HEK293 (cell line): ENCODE data around the gene BPIFA1.

Experiments used
- CTCF ChIA-PET: fragments of 350-600 bp; formaldehyde crosslinking; extraction: SDS; loops from one replicate; lab custom pipeline; 2021; ENCODE audit warnings: antibody characterized with exemption; lab: Yijun Ruan, JAX
- POLR2A ChIA-PET: fragments of 300-600 bp; formaldehyde crosslinking; extraction: SDS; loops from one replicate; lab custom pipeline; 2020; ENCODE audit warnings: antibody characterized with exemption, inconsistent platforms; lab: Yijun Ruan, JAX
- H3K27ac ChIP-seq: fragments of 200-500 bp; sonication (Bioruptor generic); 2 replicates; pipeline ENCODE4 v1.5.1; 2014; ENCODE audit warnings: low read depth, low read length, control low read depth, inconsistent platforms; ENCODE audit errors: extremely low read depth
- H3K36me3 ChIP-seq, 2 experiments: fragments of 200-500 bp in 1 of 2; sonication (Bioruptor generic) in 1 of 2; 1 replicate in 1 of 2; 2 replicates in 1 of 2; pipeline ENCODE4 v1.5.1; 2014 to 2017; ENCODE audit warnings: inconsistent platforms in 2 of 2, low read length in 2 of 2; ENCODE audit not compliant: control insufficient read depth in 2 of 2, insufficient read depth in 1 of 2
- H3K4me1 ChIP-seq: fragments of 200-500 bp; sonication (Bioruptor generic); 2 replicates; pipeline ENCODE4 v1.5.1; 2014; ENCODE audit warnings: mild to moderate bottlenecking, low read length, inconsistent platforms; ENCODE audit not compliant: control insufficient read depth, insufficient read depth
- H3K4me3 ChIP-seq: 2 replicates; pipeline ENCODE4 v1.5.1; 2011; ENCODE audit warnings: low read depth, mild to moderate bottlenecking, control low read depth, low read length, moderate library complexity
- H3K9me3 ChIP-seq: fragments of 200-500 bp; sonication (Bioruptor generic); 2 replicates; pipeline ENCODE4 v1.5.1; 2014; ENCODE audit warnings: low read depth, low read length, inconsistent platforms; ENCODE audit not compliant: control insufficient read depth, insufficient read depth
- ZBTB26 ChIP-seq: fragments of 450-650 bp; formaldehyde crosslinking; optimal IDR thresholded peaks from 2 replicates; pipeline ENCODE3; 2016; ENCODE audit warnings: missing biosample characterization, mild to moderate bottlenecking, missing genetic modification characterization
- ZBTB48 ChIP-seq: fragments of 450-650 bp; formaldehyde crosslinking; IDR thresholded peaks from 2 replicates; pipeline ENCODE4 v1.5.1; 2016; ENCODE audit warnings: missing biosample characterization, missing genetic modification characterization
- ZBTB49 ChIP-seq: fragments of 450-650 bp; formaldehyde crosslinking; IDR thresholded peaks from 2 replicates; pipeline ENCODE4 v1.5.1; 2016; ENCODE audit warnings: missing biosample characterization, missing genetic modification characterization, low read depth
- ZBTB8A ChIP-seq: fragments of 450-650 bp; formaldehyde crosslinking; IDR thresholded peaks from 2 replicates; pipeline ENCODE4 v1.5.1; 2016; ENCODE audit warnings: missing biosample characterization, missing genetic modification characterization
- ZNF121 ChIP-seq: fragments of 450-650 bp; formaldehyde crosslinking; IDR thresholded peaks from 2 replicates; pipeline ENCODE4 v1.5.1; 2016; ENCODE audit warnings: missing biosample characterization, missing genetic modification characterization
- ZNF16 ChIP-seq: fragments of 450-650 bp; formaldehyde crosslinking; IDR thresholded peaks from 2 replicates; pipeline ENCODE4 v1.5.1; 2016; ENCODE audit warnings: low read depth, missing biosample characterization, missing genetic modification characterization
- ZNF274 ChIP-seq, 2 experiments: fragments of 200-500 bp in 1 of 2; fragments of 450-650 bp in 1 of 2; sonication (Bioruptor generic) in 1 of 2; formaldehyde crosslinking in 1 of 2; IDR thresholded peaks; 2 replicates each; pipeline versions ENCODE4 v1.5.1 to v1.6.1; 2014 to 2016; ENCODE audit warnings: borderline replicate concordance in 1 of 2, inconsistent platforms in 1 of 2, low read length in 1 of 2, missing biosample characterization in 1 of 2, missing genetic modification characterization in 1 of 2
- ZNF398 ChIP-seq: fragments of 450-650 bp; formaldehyde crosslinking; IDR thresholded peaks from 2 replicates; pipeline ENCODE4 v1.5.1; 2017; ENCODE audit warnings: missing biosample characterization, missing genetic modification characterization
- ZNF548 ChIP-seq: fragments of 450-650 bp; formaldehyde crosslinking; IDR thresholded peaks from 2 replicates; pipeline ENCODE4 v1.5.1; 2016; ENCODE audit warnings: missing biosample characterization, missing genetic modification characterization
- ZNF580 ChIP-seq: fragments of 450-650 bp; formaldehyde crosslinking; IDR thresholded peaks from 2 replicates; pipeline ENCODE4 v1.5.1; 2016; ENCODE audit warnings: missing biosample characterization, missing genetic modification characterization
- ZNF670 ChIP-seq: fragments of 450-650 bp; formaldehyde crosslinking; IDR thresholded peaks from 2 replicates; pipeline ENCODE4 v1.5.1; 2016; ENCODE audit warnings: missing biosample characterization, missing genetic modification characterization, low read depth
- ZNF704 ChIP-seq: fragments of 450-650 bp; formaldehyde crosslinking; IDR thresholded peaks from 2 replicates; pipeline ENCODE4 v1.5.1; 2016; ENCODE audit warnings: missing biosample characterization, missing genetic modification characterization
- TF ChIP-seq, protein P1 (sequence below): fragments of 450-650 bp; formaldehyde crosslinking; IDR thresholded peaks from 2 replicates; pipeline ENCODE4 v1.5.1; 2016; ENCODE audit warnings: missing biosample characterization, missing genetic modification characterization
- TF ChIP-seq, protein P2 (sequence below): fragments of 450-650 bp; formaldehyde crosslinking; conservative IDR thresholded peaks from 2 replicates; pipeline ENCODE4 v1.5.1; 2016; ENCODE audit warnings: low read depth, missing biosample characterization, missing genetic modification characterization
- TF ChIP-seq, protein P3 (sequence below): fragments of 450-650 bp; formaldehyde crosslinking; IDR thresholded peaks from 2 replicates; pipeline ENCODE4 v1.5.1; 2016; ENCODE audit warnings: missing biosample characterization, missing genetic modification characterization

BPIFA1 gene

GRCh38 chr20:33259371-33259770, 23.6 kb downstream of the BPIFA1 start:
- ChIA-PET CTCF (interaction anchor here (0.6 to 5.0 kb wide), 5 partner anchors 11 to 589 kb away, joined by 3 to 73 read pairs (median 4); no protein-coding TSS in a partner anchor), POLR2A (no interaction called here)
- no peak overlapping the region for H3K4me3 ChIP-seq

GRCh38 chr20:33261465-33261864, 25.7 kb downstream of the BPIFA1 start:
- no peaks in the 10 kb centered on the region for H3K9me3 ChIP-seq
- H3K4me3 ChIP-seq: no peak overlapping the region
- TF ChIP-seq ZBTB26 (tag by site-specific recombination) (no peak), ZNF16 (no peak), ZBTB48 (tag by site-specific recombination) (no peak)
- TF ChIP-seq, protein P1, sequence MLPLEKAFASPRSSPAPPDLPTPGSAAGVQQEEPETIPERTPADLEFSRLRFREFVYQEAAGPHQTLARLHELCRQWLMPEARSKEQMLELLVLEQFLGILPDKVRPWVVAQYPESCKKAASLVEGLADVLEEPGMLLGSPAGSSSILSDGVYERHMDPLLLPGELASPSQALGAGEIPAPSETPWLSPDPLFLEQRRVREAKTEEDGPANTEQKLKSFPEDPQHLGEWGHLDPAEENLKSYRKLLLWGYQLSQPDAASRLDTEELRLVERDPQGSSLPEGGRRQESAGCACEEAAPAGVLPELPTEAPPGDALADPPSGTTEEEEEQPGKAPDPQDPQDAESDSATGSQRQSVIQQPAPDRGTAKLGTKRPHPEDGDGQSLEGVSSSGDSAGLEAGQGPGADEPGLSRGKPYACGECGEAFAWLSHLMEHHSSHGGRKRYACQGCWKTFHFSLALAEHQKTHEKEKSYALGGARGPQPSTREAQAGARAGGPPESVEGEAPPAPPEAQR (tag by site-specific recombination): no peak
- H3K36me3 ChIP-seq: no peaks in the 10 kb centered on the region
- H3K27ac ChIP-seq: no peak overlapping the region
- no peaks in the 10 kb centered on the region for H3K4me1 ChIP-seq
- ChIA-PET CTCF (interaction anchor here (0.6 to 5.0 kb wide), 6 partner anchors 11 to 256 kb away, joined by 3 to 73 read pairs (median 9); no protein-coding TSS in a partner anchor), POLR2A (no interaction called here)

More at GRCh38 chr20:33259371-33259770, 23.6 kb downstream of the BPIFA1 start:
- TF ChIP-seq ZNF548 (no peak), ZBTB8A (tag by site-specific recombination) (no peak), ZNF398 (no peak), ZNF274 (IDR thresholded peaks at IDR 0.05; ENCODE audit: low read length) (no peak), ZNF274 (tag by site-specific recombination; IDR thresholded peaks at IDR 0.05; ENCODE audit: borderline replicate concordance) (no peak), ZNF704 (no peak), ZNF121 (no peak), ZBTB49 (no peak)
- Histone ChIP-seq H3K9me3 (no peaks in the 10 kb centered on the region), H3K4me1 (no peaks in the 10 kb centered on the region), H3K27ac (no peak overlapping the region), H3K36me3 (no peaks in the 10 kb centered on the region)

DNA sequence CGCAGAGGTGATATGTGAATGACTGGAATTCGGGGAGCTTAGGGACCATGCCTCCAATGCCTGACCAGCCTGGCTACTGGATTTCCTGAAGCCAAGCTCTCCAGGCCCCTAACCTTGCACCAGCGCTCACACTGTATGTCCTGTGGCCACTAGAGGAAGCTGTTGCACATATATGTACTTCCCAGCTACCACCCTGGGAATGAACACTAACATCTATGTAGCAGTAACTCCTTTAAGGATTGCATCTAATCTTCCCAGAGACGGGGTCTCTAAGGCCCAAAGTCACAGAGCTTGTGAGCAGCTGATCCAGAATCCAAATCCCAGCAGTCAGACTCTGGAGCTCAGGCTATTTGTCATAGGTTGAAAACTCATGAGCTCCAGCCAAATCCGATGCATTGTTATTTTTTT, 26.9 kb downstream of the BPIFA1 start:
- Histone ChIP-seq H3K9me3 (no peaks in the 10 kb centered on the region), H3K4me1 (no peaks in the 10 kb centered on the region), H3K4me3 (no peak overlapping the region), H3K36me3 (no peaks in the 10 kb centered on the region), H3K27ac (no peak overlapping the region)
- ChIA-PET CTCF (interaction anchor here (0.6 to 5.0 kb wide), 24 partner anchors 10 to 987 kb away, joined by 3 to 73 read pairs (median 4); no protein-coding TSS in a partner anchor), POLR2A (no interaction called here)
- TF ChIP-seq ZNF670 (tag by site-specific recombination): no peak
- TF ChIP-seq, protein P2, sequence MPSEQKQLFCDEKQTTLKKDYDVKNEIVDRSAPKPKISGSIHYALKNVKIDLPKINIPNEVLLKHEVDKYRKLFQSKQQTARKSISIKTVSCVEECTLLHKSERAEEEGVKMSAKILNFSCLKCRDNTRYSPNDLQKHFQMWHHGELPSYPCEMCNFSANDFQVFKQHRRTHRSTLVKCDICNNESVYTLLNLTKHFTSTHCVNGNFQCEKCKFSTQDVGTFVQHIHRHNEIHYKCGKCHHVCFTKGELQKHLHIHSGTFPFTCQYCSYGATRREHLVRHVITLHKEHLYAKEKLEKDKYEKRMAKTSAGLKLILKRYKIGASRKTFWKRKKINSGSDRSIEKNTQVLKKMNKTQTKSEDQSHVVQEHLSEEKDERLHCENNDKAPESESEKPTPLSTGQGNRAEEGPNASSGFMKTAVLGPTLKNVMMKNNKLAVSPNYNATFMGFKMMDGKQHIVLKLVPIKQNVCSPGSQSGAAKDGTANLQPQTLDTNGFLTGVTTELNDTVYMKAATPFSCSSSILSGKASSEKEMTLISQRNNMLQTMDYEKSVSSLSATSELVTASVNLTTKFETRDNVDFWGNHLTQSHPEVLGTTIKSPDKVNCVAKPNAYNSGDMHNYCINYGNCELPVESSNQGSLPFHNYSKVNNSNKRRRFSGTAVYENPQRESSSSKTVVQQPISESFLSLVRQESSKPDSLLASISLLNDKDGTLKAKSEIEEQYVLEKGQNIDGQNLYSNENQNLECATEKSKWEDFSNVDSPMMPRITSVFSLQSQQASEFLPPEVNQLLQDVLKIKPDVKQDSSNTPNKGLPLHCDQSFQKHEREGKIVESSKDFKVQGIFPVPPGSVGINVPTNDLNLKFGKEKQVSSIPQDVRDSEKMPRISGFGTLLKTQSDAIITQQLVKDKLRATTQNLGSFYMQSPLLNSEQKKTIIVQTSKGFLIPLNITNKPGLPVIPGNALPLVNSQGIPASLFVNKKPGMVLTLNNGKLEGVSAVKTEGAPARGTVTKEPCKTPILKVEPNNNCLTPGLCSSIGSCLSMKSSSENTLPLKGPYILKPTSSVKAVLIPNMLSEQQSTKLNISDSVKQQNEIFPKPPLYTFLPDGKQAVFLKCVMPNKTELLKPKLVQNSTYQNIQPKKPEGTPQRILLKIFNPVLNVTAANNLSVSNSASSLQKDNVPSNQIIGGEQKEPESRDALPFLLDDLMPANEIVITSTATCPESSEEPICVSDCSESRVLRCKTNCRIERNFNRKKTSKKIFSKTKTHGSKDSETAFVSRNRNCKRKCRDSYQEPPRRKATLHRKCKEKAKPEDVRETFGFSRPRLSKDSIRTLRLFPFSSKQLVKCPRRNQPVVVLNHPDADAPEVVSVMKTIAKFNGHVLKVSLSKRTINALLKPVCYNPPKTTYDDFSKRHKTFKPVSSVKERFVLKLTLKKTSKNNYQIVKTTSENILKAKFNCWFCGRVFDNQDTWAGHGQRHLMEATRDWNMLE (tag by site-specific recombination): no peak
- TF ChIP-seq, protein P3, sequence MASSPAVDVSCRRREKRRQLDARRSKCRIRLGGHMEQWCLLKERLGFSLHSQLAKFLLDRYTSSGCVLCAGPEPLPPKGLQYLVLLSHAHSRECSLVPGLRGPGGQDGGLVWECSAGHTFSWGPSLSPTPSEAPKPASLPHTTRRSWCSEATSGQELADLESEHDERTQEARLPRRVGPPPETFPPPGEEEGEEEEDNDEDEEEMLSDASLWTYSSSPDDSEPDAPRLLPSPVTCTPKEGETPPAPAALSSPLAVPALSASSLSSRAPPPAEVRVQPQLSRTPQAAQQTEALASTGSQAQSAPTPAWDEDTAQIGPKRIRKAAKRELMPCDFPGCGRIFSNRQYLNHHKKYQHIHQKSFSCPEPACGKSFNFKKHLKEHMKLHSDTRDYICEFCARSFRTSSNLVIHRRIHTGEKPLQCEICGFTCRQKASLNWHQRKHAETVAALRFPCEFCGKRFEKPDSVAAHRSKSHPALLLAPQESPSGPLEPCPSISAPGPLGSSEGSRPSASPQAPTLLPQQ (tag by site-specific recombination): no peak
- TF ChIP-seq ZNF580 (tag by site-specific recombination): no peak
